Measurements from ENCODE around the gene CTH. TPM values are rescaled to one million over a fixed set of nuclear protein-coding genes. Genes with fewer than 3 reads are reported as not detected.
"Not testable (repeated sequence)": the region's sequence is repeated elsewhere in the genome, so short reads cannot be mapped to it uniquely, and the experiment has no call there.

CTH gene
- total RNA-seq, 1 donor from 2014 or later, result 12.4 TPM

GRCh38 chr1:70459496-70460225, 48.6 kb downstream of the CTH start:
- H3K27me3 Mint-ChIP-seq (ENCODE audit: low read depth), result no peaks in the 10 kb centered on the region
- H3K4me3 Mint-ChIP-seq, result no peak overlapping the region
- peak overlapping the region; percentile 87 for H3K27ac Mint-ChIP-seq (ENCODE audit: unreplicated experiment)
- peaks cover 5% of the 10 kb centered on the region for H3K9me3 Mint-ChIP-seq
- H3K36me3 Mint-ChIP-seq (ENCODE audit: low read depth), result no peaks in the 10 kb centered on the region
- peaks cover 51% of the 10 kb centered on the region for H3K4me1 Mint-ChIP-seq
- DNase-seq (ENCODE audit: low read depth, low spot score), result no peak
- TF ChIP-seq, protein P1, sequence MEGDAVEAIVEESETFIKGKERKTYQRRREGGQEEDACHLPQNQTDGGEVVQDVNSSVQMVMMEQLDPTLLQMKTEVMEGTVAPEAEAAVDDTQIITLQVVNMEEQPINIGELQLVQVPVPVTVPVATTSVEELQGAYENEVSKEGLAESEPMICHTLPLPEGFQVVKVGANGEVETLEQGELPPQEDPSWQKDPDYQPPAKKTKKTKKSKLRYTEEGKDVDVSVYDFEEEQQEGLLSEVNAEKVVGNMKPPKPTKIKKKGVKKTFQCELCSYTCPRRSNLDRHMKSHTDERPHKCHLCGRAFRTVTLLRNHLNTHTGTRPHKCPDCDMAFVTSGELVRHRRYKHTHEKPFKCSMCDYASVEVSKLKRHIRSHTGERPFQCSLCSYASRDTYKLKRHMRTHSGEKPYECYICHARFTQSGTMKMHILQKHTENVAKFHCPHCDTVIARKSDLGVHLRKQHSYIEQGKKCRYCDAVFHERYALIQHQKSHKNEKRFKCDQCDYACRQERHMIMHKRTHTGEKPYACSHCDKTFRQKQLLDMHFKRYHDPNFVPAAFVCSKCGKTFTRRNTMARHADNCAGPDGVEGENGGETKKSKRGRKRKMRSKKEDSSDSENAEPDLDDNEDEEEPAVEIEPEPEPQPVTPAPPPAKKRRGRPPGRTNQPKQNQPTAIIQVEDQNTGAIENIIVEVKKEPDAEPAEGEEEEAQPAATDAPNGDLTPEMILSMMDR (conservative IDR thresholded peaks at IDR 0.05), result no peak

GRCh38 chr1:70460740-70461713, 50.0 kb downstream of the CTH start:
- DNase-seq (ENCODE audit: low read depth, low spot score); H3K27me3 Mint-ChIP-seq (ENCODE audit: low read depth); H3K36me3 Mint-ChIP-seq (ENCODE audit: low read depth); H3K9me3 Mint-ChIP-seq: not testable (repeated sequence)
- peaks cover 54% of the 10 kb centered on the region for H3K4me1 Mint-ChIP-seq
- peak overlapping the region; percentile 87 for H3K27ac Mint-ChIP-seq (ENCODE audit: unreplicated experiment)
- peak overlapping the region; percentile 18 for H3K4me3 Mint-ChIP-seq

DNA sequence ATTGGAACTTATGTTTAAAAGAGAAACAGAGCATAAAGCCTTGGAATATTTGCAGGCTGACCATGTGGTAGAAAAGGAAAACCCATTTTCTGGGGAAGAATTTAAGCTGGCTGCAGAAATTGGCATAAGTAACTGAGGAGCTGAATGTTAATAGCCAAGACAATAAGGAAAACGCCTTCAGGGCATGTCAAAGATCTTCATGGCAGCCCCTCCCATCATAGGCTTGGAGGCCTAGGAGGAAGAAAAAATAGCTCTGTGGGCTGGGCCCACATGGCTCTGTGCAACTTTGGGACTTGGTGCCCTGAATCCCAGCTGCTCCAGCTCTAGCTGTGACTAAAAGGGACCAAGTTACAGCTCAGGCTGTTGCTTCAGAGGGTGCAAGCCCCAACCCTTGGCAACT, 51.5 kb downstream of the CTH start:
- no peak for DNase-seq (ENCODE audit: low read depth, low spot score)
- Mint-ChIP-seq H3K4me1 (peaks cover 59% of the 10 kb centered on the region), H3K4me3 (peak overlapping the region; percentile 20), H3K27me3 (ENCODE audit: low read depth) (no peaks in the 10 kb centered on the region), H3K9me3 (peaks cover 5% of the 10 kb centered on the region), H3K36me3 (ENCODE audit: low read depth) (no peaks in the 10 kb centered on the region), H3K27ac (ENCODE audit: unreplicated experiment) (no peak overlapping the region)
- TF ChIP-seq, protein P1 (conservative IDR thresholded peaks at IDR 0.05), result no peak

DNA sequence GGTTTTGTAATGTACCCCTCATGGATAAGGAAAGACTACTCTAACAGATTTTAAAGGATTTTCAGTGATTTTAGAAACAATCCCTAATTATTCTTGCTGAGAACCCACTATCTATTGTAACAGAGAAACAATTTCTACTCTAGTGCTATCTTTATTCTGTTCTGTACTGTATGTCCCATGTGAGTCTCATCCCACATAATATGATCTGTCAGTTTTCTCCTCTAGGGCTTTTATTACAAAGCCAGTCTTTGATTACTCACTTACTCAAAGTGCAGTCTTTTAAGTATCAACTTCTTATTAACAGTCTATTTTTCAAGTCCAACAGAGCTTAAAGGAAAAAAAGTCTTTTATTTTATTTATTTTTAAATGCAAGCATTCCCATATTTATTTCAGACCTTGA, 54.8 kb downstream of the CTH start:
- DNase-seq (ENCODE audit: low read depth, low spot score), result no peak
- H3K27me3 Mint-ChIP-seq (ENCODE audit: low read depth), result no peaks in the 10 kb centered on the region
- TF ChIP-seq, protein P1 (conservative IDR thresholded peaks at IDR 0.05), result no peak
- H3K36me3 Mint-ChIP-seq (ENCODE audit: low read depth), result no peaks in the 10 kb centered on the region
- H3K4me3 Mint-ChIP-seq, result no peak overlapping the region
- peaks cover 37% of the 10 kb centered on the region for H3K4me1 Mint-ChIP-seq
- peaks cover 5% of the 10 kb centered on the region for H3K9me3 Mint-ChIP-seq
- H3K27ac Mint-ChIP-seq (ENCODE audit: unreplicated experiment), result peak overlapping the region; percentile 17

GRCh38 chr1:70467531-70467930, 56.5 kb downstream of the CTH start:
- peaks cover 3% of the 10 kb centered on the region for H3K9me3 Mint-ChIP-seq
- DNase-seq (ENCODE audit: low read depth, low spot score), result no peak
- H3K4me1 Mint-ChIP-seq, result peaks cover 22% of the 10 kb centered on the region
- H3K4me3 Mint-ChIP-seq, result no peak overlapping the region
- TF ChIP-seq, protein P1 (conservative IDR thresholded peaks at IDR 0.05), result no peak
- no peaks in the 10 kb centered on the region for H3K27me3 Mint-ChIP-seq (ENCODE audit: low read depth)
- H3K36me3 Mint-ChIP-seq (ENCODE audit: low read depth), result no peaks in the 10 kb centered on the region
- peak overlapping the region; percentile 22 for H3K27ac Mint-ChIP-seq (ENCODE audit: unreplicated experiment)
